Dermis microvascular lymphatic vessel endothelial cell (primary cell): ENCODE measurements around the gene VPS26B. TPM values are rescaled to one million over a fixed set of nuclear protein-coding genes. Genes with fewer than 3 reads are reported as not detected.

Experiments used
- DNase-seq, 2 donors: peaks; one replicate each; pipeline versions ENCODE4 v3.0.0 to v3.0.0-alpha.2; 2010; ENCODE audit warnings: low read depth in 2 of 2
- total RNA-seq: library from RNA; depleted of rRNA; stranded (reverse); fragments of >200 nt; gene quantifications from 2 replicates; pipeline ENCODE4 v1.2.1, GENCODE V29; 2014

VPS26B gene
- total RNA-seq, 1 donor from 2014 or later: 20.4 TPM

- DNase-seq: no peak
Measured at GRCh38 chr11:134257101-134257500, 32.6 kb downstream of the VPS26B start.

GRCh38 chr11:134258577-134258976 lies 34.1 kb downstream of the VPS26B start:
- DNase-seq: no peak

GRCh38 chr11:134260503-134260902 lies 36.0 kb downstream of the VPS26B start:
- DNase-seq: no peak

- no peak for DNase-seq
Measured at GRCh38 chr11:134260983-134261382, 36.5 kb downstream of the VPS26B start.

- DNase-seq: peak in 1 of 2 donors; percentile 37
Measured at GRCh38 chr11:134261626-134262488, 37.4 kb downstream of the VPS26B start.

GRCh38 chr11:134264966-134265764 lies 40.7 kb downstream of the VPS26B start:
- no peak for DNase-seq

DNA sequence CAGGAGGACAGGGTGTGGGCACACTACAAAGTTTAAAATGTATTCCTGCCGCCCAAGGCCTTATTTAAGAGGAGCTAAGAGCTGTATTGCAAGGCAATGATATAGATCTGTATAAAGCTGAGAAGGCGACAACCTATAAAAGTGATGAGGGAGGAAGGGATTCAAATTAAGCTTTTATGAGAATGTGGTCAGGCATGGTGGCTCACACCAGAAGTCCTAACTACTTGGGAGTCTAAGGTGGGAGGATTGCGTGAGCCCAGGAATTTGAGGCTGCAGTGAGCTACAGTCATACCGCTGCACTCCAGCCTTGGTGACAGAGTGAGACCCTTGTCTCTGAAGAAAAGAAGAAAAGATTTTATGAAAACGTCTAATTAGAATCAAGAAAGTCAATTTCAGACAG lies 42.0 kb downstream of the VPS26B start:
- DNase-seq: no peak

GRCh38 chr11:134266841-134267251 lies 42.4 kb downstream of the VPS26B start:
- DNase-seq: no peak

GRCh38 chr11:134267461-134267860 lies 43.0 kb downstream of the VPS26B start:
- DNase-seq: no peak

- no peak for DNase-seq
Measured at GRCh38 chr11:134267966-134268365, 43.5 kb downstream of the VPS26B start.

DNA sequence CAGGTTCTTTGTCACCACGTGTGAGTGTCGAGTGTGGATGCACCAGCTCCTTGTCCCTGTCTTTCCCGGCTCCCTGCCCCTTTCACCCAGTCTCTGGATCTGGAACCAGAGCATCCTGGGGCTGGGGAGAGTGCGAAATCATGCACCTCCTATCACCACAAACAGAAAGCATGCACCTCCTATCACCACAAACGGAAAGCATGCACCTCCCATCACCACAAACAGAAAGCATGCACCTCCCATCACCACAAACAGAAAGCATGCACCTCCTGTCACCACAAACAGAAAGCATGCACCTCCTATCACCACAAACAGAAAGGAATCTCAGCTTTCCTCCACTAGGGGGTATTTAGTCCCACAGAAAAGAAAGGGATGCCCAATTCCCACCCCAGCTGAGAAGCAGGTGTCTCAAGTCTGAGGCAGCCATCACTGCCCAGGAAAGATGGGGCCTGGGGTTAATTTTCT lies 45.8 kb downstream of the VPS26B start:
- no peak for DNase-seq

GRCh38 chr11:134271978-134272377 lies 47.5 kb downstream of the VPS26B start:
- no peak for DNase-seq

DNA sequence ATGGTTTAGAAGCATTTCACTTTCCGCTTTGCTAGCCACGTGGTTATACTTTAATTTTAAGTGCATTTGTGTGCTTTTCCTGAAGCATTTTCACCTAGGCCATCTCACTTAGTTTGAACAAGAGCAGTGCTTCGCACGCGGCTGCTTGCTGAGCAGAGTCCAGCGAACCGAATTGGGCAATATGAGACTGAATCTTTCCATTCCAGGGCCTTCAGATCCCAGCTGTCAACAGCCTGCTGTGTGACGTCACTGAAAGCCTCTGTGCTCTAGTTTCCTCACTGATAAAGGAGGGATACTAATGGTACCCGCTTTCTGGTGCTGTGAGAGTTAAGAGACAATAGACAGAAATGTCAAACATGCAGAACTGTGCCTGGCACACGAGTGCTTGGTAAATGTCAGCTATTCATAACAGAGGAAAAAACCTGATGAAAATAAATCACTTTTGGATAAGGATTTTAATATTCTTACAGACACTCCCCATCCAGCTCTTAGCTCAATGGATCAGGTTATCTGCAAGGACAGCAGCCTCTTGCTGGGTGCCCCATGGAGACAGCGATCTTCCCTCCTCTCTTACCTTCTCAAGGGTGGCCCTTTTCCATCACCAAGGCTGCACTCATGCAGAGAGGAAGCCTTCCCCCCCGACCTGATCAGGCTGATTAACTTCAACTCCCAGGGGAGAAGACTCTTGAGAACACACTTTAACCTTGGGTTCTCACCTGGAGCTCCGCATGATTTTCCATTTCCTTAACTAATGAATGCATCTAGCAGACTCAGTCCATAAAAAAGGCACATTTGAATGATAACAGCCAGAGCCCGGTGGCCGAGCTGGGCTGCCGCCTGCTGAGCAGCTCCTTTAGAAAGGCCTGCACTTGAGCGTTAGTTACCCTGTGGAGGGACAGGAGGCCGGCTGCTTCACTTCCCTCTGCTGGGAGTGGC lies 48.2 kb downstream of the VPS26B start:
- DNase-seq: no peak

- no peak for DNase-seq
Measured at GRCh38 chr11:134273317-134273712, 48.8 kb downstream of the VPS26B start.

DNA sequence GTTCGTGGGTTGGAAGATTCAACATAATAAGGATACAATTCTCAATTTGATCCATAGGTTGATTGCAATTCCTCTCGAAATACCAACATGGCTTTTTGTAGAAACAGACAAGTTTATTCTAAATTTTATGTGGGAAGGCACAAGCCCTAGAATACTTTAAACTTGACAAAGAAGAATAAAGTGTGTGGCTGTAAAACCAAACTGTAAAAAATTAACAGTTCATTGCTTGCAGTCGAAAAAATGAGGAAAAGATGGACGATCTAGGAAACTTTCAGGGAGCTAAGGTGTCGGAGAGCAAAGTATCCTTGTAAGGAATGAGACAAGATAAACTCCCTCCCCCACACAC lies 50.7 kb downstream of the VPS26B start:
- DNase-seq: no peak

- peak in 1 of 2 donors; percentile 11 for DNase-seq
Measured at GRCh38 chr11:134275534-134276395, 51.3 kb downstream of the VPS26B start, which contains the start of gene GLB1L3. TSS of gene GLB1L3 (plus strand) at chr11:134276379. CDS start at chr11:134276741, 362 bp downstream.

DNA sequence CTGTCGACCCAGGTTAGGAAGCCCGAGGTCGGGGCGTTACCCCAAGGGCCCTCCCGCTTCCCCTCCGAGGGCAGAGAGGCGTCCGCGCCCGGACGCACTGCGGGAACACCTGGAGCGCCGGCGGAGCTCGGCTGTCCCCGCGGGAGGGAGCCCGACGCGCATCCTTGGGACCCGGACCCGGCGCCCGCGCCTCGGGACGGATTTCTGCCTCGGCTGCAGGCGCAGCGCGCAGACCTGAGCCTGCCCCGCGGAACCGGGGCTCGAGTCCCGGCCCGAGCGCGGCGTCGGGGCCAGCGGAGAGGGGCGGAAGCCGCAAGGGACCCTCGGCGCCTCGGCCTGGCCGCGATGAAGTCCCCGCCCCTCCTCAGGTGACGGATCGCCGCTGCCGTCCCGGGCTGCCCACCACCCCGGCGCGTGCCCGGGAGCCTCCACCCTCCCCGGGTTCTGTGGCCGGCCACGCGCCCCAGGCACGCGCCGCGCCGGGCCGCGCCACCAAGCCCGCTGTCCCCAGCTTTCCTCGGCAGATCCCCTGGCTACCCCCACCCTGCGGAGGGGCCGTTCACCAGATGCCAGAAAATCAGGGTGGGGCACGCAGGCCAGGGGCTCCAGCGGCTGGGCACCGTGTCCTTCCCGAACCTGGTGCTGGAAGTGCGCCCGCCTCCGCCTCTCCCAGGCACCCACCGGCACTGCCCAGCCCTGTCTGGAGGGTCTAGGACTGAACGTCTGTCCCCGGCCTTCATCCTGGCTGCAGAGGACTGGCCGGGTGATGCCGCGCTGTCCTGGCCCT lies 52.1 kb downstream of the VPS26B start:
- DNase-seq: no peak

- DNase-seq: no peak
Measured at GRCh38 chr11:134277183-134278001, 52.9 kb downstream of the VPS26B start.

GRCh38 chr11:134278356-134278755 lies 53.9 kb downstream of the VPS26B start:
- no peak for DNase-seq
